ENCODE measurements around the gene JARID2. TPM values are rescaled to one million over a fixed set of nuclear protein-coding genes. Genes with fewer than 3 reads are reported as not detected.

JARID2 gene
- polyA plus RNA-seq, 1 donor from 2014 or later, result 25.5 TPM

DNA sequence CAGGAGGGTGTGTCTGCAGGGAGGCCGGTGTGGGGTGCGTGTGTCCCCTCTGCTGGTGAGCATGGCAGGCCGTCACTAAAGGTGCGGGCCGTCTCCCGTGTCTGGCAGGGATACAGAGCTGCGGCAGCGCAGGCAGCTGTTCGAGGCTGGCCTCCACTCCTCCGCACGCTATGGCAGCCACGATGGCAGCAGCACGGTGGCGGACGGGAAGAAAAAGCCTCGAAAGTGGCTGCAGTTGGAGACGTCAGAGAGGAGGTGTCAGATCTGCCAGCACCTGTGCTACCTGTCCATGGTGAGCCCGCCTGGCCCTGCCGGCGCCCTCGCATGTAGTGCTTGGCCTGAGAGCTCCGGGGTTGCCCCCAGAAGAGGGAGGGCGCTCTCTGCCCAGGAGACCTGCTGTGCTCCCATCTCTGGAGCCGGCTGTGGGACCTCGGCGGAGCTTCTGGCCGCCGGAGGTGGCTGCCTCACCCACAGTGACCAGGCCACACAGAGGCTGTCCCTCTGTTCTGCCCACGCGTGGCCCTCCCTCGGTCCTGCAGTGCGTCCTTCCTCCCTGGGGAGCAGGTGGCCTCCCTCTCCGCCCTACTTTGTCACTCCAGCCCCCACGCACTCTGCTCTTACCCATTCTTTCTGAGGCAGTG, 267.4 kb downstream of the JARID2 start:
- TF ChIP-seq MXI1 (conservative IDR thresholded peaks at IDR 0.05; ENCODE audit: poor library complexity, severe bottlenecking) (no peak), SMC3 (conservative IDR thresholded peaks at IDR 0.05; ENCODE audit: poor library complexity) (no peak), RAD21 (conservative IDR thresholded peaks at IDR 0.05) (no peak), EZH2 (IDR thresholded peaks at IDR 0.05; ENCODE audit: borderline replicate concordance, insufficient read depth, low read length, poor library complexity, severe bottlenecking) (no peak), EP300 (conservative IDR thresholded peaks at IDR 0.05; ENCODE audit: poor library complexity, severe bottlenecking) (no peak), TAF1 (IDR thresholded peaks at IDR 0.05; ENCODE audit: low read depth) (no peak), POLR2AphosphoS5 (IDR thresholded peaks at IDR 0.05) (no peak)
- TF ChIP-seq, protein P1, sequence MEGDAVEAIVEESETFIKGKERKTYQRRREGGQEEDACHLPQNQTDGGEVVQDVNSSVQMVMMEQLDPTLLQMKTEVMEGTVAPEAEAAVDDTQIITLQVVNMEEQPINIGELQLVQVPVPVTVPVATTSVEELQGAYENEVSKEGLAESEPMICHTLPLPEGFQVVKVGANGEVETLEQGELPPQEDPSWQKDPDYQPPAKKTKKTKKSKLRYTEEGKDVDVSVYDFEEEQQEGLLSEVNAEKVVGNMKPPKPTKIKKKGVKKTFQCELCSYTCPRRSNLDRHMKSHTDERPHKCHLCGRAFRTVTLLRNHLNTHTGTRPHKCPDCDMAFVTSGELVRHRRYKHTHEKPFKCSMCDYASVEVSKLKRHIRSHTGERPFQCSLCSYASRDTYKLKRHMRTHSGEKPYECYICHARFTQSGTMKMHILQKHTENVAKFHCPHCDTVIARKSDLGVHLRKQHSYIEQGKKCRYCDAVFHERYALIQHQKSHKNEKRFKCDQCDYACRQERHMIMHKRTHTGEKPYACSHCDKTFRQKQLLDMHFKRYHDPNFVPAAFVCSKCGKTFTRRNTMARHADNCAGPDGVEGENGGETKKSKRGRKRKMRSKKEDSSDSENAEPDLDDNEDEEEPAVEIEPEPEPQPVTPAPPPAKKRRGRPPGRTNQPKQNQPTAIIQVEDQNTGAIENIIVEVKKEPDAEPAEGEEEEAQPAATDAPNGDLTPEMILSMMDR (IDR thresholded peaks at IDR 0.05; ENCODE audit: poor library complexity, severe bottlenecking), result no peak
- TF ChIP-seq, protein P2, sequence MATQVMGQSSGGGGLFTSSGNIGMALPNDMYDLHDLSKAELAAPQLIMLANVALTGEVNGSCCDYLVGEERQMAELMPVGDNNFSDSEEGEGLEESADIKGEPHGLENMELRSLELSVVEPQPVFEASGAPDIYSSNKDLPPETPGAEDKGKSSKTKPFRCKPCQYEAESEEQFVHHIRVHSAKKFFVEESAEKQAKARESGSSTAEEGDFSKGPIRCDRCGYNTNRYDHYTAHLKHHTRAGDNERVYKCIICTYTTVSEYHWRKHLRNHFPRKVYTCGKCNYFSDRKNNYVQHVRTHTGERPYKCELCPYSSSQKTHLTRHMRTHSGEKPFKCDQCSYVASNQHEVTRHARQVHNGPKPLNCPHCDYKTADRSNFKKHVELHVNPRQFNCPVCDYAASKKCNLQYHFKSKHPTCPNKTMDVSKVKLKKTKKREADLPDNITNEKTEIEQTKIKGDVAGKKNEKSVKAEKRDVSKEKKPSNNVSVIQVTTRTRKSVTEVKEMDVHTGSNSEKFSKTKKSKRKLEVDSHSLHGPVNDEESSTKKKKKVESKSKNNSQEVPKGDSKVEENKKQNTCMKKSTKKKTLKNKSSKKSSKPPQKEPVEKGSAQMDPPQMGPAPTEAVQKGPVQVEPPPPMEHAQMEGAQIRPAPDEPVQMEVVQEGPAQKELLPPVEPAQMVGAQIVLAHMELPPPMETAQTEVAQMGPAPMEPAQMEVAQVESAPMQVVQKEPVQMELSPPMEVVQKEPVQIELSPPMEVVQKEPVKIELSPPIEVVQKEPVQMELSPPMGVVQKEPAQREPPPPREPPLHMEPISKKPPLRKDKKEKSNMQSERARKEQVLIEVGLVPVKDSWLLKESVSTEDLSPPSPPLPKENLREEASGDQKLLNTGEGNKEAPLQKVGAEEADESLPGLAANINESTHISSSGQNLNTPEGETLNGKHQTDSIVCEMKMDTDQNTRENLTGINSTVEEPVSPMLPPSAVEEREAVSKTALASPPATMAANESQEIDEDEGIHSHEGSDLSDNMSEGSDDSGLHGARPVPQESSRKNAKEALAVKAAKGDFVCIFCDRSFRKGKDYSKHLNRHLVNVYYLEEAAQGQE (IDR thresholded peaks at IDR 0.05; ENCODE audit: borderline replicate concordance), result no peak
- H3K9me2 ChIP-seq (ENCODE audit: insufficient read depth, low read length), result no peaks in the 10 kb centered on the region
- no peaks in the 10 kb centered on the region for H3F3A ChIP-seq (ENCODE audit: insufficient read depth, low read length, poor library complexity, severe bottlenecking)
- no peak overlapping the region for H2AFZ ChIP-seq (ENCODE audit: low read depth, low read length)
- H4K20me1 ChIP-seq (ENCODE audit: insufficient read depth), result no peaks in the 10 kb centered on the region
- H3K27ac ChIP-seq (ENCODE audit: low read length), result no peak overlapping the region
- H3K4me2 ChIP-seq (ENCODE audit: low read length), result no peak overlapping the region
- H3K27me3 ChIP-seq (ENCODE audit: insufficient read depth, low read depth, low read length), result no peaks in the 10 kb centered on the region
- H3K36me3 ChIP-seq (ENCODE audit: insufficient read depth, low read length), result peaks cover 11% of the 10 kb centered on the region
- H3K79me2 ChIP-seq (replicated peaks; ENCODE audit: insufficient read depth, low read length), result no peaks in the 10 kb centered on the region
- no peak overlapping the region for H3K4me3 ChIP-seq (ENCODE audit: low read length)
- H3K9me3 ChIP-seq (ENCODE audit: low read length), result no peaks in the 10 kb centered on the region
- no peak overlapping the region for H3K9ac ChIP-seq (ENCODE audit: low read length)

DNA sequence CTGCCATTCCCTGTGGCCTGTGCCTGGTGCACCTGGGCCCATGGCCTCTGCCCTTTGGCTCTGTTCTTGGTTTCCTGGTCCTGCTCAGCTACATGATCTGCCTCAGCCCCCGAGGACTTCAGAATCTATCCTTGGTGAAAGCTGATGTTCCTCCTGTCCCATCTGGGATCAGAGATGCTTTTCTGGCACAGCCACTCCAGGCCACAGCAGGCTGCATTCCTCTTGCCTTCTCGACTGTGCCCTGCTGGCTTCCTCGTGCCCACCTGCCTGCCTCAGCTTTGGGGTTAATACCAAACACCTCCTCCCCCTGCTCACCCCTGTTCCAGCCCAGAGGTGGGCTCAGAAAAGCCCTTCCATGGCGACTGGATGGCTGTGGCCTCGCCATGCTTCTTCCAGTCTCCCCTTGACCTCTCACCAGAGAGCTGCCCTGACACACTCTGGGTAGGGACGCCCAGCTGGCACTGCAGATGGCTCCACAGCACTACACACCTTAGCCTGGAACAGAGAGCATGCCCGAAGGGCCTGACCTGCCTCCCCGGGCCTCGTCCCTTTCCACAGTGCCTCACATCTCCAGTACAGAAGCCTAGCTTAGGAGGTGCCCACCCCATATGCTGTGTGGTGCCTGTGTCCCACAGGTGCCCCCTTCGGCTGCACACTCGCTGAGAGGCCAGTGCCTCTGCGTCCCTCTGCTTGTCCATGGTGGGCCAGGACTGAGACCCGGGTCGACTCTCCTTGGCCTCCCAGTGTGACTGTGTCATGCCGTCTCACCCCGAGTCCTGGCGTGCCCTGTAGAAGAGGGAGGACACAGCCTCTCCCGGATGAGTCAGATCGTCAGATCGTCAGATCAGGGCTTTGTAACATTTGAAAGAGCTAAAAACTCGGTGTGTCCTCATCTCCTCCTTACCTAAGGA, 268.2 kb downstream of the JARID2 start:
- no peaks in the 10 kb centered on the region for H3K27me3 ChIP-seq (ENCODE audit: insufficient read depth, low read depth, low read length)
- peaks cover 11% of the 10 kb centered on the region for H3K36me3 ChIP-seq (ENCODE audit: insufficient read depth, low read length)
- H3K4me3 ChIP-seq (ENCODE audit: low read length), result no peak overlapping the region
- H3K9me3 ChIP-seq (ENCODE audit: low read length), result no peaks in the 10 kb centered on the region
- H4K20me1 ChIP-seq (ENCODE audit: insufficient read depth), result no peaks in the 10 kb centered on the region
- H3F3A ChIP-seq (ENCODE audit: insufficient read depth, low read length, poor library complexity, severe bottlenecking), result no peaks in the 10 kb centered on the region
- no peak overlapping the region for H3K27ac ChIP-seq (ENCODE audit: low read length)
- H3K9ac ChIP-seq (ENCODE audit: low read length), result no peak overlapping the region
- H3K9me2 ChIP-seq (ENCODE audit: insufficient read depth, low read length), result no peaks in the 10 kb centered on the region
- H3K4me2 ChIP-seq (ENCODE audit: low read length), result no peak overlapping the region
- H2AFZ ChIP-seq (ENCODE audit: low read depth, low read length), result no peak overlapping the region
- TF ChIP-seq, protein P2 (IDR thresholded peaks at IDR 0.05; ENCODE audit: borderline replicate concordance), result no peak
- TF ChIP-seq POLR2AphosphoS5 (IDR thresholded peaks at IDR 0.05) (no peak), TAF1 (IDR thresholded peaks at IDR 0.05; ENCODE audit: low read depth) (no peak), SMC3 (conservative IDR thresholded peaks at IDR 0.05; ENCODE audit: poor library complexity) (no peak), RAD21 (conservative IDR thresholded peaks at IDR 0.05) (no peak), EP300 (conservative IDR thresholded peaks at IDR 0.05; ENCODE audit: poor library complexity, severe bottlenecking) (no peak), EZH2 (IDR thresholded peaks at IDR 0.05; ENCODE audit: borderline replicate concordance, insufficient read depth, low read length, poor library complexity, severe bottlenecking) (no peak), MXI1 (conservative IDR thresholded peaks at IDR 0.05; ENCODE audit: poor library complexity, severe bottlenecking) (no peak)
- TF ChIP-seq, protein P1 (IDR thresholded peaks at IDR 0.05; ENCODE audit: poor library complexity, severe bottlenecking), result no peak
- H3K79me2 ChIP-seq (replicated peaks; ENCODE audit: insufficient read depth, low read length), result no peaks in the 10 kb centered on the region
